ENCODE data around the gene MEG3.

The MEG3 gene

DNA sequence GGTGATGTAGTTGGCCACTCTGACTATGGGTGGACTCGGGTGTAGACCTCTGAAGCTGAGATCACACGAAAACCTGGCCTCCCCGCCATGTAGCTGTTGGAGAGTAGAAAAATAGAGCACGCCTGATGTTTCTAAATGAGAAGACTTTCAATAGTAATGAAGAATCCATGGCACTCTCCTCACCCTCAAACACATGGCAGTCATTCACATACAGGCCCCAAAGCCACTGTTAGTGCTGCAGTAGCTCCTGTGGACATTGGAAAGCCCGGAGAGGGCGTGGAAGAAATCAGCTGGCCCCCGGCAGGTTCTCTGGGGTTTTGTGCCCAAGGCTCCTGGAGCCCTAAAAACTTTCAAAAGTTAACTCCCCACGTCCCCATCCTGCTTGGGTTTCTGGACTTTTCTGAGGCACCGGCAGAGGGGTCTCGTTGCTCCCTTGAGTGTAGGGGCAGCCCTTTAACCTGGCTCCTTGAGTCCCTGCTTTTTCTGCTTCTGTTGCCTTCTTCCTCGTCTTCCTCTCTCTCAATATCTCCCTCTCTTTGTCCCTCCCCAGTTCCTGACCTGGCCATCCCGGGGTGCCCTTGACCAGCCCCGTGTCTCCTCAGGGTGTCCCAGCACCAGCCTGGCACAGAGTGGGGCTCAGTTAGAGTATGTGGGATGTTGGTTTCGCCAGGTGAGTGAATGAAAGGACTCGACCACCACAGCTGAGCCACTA, 8.3 kb downstream of the MEG3 start:
- no peak overlapping the region for H3K4me3 ChIP-seq (ENCODE audit: low read length)
- TF ChIP-seq, protein P1, sequence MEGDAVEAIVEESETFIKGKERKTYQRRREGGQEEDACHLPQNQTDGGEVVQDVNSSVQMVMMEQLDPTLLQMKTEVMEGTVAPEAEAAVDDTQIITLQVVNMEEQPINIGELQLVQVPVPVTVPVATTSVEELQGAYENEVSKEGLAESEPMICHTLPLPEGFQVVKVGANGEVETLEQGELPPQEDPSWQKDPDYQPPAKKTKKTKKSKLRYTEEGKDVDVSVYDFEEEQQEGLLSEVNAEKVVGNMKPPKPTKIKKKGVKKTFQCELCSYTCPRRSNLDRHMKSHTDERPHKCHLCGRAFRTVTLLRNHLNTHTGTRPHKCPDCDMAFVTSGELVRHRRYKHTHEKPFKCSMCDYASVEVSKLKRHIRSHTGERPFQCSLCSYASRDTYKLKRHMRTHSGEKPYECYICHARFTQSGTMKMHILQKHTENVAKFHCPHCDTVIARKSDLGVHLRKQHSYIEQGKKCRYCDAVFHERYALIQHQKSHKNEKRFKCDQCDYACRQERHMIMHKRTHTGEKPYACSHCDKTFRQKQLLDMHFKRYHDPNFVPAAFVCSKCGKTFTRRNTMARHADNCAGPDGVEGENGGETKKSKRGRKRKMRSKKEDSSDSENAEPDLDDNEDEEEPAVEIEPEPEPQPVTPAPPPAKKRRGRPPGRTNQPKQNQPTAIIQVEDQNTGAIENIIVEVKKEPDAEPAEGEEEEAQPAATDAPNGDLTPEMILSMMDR (conservative IDR thresholded peaks at IDR 0.05; ENCODE audit: low read depth, low read length), result no peak
- no peak for DNase-seq (ENCODE audit: low read depth)

DNA sequence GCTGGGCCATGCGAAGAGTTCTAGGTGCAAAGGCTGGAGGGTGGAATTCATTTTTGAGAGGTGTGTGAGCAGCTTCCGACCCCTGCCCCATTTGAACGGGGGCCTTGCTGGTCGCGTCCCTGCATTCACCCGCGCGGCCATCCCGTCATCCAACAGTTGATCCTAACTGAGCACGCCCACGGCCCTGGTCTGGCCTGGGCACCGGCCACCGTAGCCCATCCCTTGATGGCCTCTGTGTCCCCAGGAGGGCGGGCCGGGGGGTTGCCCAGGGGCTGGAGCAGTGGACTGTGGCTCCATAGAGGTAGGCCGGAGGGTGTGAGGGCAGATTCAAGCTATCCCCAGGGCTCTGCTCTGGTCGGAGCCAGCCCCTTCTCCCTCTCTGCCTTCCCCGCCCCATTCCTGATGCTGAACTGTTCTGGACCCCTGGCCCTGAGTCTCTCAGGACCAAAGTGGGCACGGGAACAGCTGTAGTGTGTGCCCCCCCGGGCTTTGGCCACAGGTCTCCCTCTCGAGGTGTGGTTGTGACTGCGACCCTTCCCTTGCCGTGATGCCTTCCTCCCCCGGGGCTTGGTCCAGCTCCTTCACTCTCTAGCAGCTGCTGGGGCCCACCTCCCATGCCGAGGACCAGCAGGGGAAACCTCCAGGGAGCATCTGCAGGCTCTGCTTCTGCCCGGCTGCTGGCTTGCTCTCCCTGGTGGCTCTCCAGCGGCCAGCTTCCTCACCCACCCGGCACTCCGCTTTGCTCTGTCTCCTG, 9.1 kb downstream of the MEG3 start:
- TF ChIP-seq, protein P1 (conservative IDR thresholded peaks at IDR 0.05; ENCODE audit: low read depth, low read length), result no peak
- no peak for DNase-seq (ENCODE audit: low read depth)
- H3K4me3 ChIP-seq (ENCODE audit: low read length), result no peak overlapping the region

DNA sequence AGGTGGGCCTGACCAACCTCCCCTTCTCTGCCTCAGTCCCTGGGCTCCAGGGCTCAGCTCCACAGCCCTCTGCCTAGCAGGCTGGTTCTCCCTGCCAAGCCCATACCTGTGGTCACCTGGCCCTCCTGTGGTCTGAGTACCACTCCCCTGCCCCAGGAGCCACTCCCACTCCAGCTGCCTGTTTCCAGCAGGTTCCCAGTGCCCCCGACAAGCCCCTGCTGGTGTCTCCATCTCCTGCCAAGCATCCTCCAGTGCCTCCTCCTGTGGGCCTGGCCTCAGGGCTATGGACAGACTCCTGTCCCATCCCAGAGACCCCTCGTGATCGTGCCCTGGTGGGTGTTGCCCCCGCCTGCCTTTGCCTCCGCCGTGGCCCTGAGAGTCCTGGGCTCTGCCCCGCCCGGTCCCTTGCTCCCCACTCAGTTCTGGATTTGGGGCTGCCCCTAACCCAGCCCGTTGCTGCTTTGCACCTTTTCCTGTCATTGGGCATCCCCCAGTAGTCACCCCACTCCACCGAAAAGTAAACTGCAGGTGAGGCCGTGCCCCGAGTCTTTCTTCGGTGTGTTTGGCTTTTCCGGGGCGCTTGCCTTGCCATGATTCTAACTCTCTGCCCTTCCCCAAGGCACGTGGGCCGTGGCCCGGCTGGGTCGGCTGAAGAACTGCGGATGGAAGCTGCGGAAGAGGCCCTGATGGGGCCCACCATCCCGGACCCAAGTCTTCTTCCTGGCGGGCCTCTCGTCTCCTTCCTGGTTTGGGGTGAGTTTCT, 9.8 kb downstream of the MEG3 start:
- H3K4me3 ChIP-seq (ENCODE audit: low read length), result no peak overlapping the region
- TF ChIP-seq, protein P1 (conservative IDR thresholded peaks at IDR 0.05; ENCODE audit: low read depth, low read length), result no peak
- no peak for DNase-seq (ENCODE audit: low read depth)

DNA sequence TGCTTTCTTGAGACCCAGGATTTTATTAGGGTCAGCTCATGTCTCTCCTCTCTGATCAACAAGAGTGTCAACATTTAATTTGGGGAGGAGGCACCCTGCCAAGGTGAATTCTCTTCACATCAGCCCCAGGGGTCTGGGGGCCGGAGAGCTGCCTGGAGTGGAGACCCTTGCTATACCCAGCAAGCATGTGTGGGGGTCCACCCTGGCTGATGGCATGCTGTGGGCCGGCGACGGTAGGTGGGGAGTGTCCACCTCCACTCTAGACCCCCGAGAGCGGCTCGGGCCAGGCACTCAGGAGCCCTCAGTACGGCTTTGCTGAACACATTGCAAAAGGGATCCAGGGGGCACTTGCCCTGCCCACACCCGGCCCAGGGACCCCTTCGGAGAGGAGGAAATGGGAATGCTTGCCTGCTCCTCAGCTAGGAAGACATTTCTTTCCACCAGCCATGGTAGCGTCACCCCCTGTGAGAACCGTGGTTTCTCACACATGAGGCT, 10.4 kb downstream of the MEG3 start:
- TF ChIP-seq, protein P1 (conservative IDR thresholded peaks at IDR 0.05; ENCODE audit: low read depth, low read length), result no peak
- no peak overlapping the region for H3K4me3 ChIP-seq (ENCODE audit: low read length)

DNA sequence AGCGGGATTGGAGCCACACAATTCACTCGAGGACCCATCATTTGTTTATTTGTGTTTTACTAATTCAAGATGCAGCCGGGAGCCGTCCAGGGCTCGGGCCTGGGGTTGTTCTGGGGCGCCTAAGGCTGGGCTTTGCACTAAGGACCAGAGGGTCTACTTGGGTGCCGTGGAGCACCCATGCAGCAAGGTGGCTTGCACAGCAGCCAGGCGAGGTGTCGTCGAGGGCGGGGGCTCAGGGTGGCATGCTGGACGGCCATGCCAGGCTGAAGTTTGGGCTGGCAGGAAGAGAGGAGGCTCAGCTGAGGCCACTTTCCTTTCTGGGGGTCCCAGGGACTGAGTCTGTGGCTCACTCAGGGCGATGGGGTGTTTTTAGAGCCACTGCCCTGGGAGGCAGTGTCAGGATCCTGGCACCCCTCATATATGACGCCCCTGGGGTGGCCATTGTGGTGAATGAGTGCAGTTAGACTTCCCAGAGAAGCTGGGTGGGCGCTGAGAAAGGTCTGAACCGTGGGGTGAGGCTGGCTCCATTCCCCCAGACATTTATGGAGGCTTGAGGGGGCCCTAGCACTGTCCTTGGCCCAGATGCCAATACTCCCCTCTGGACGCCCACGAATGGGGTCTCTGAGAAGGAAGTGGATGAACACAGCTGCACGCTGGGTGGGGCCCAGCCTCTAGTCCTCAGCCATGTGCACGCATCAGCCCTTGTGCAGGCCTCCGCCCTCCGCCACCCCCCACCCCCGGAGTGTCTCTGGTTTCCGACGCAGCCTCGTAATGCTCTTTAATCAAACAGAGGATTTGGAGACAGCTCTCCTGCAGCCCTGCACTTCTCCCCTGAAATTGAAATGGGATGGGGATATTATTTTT, 11.3 kb downstream of the MEG3 start:
- TF ChIP-seq, protein P1 (conservative IDR thresholded peaks at IDR 0.05; ENCODE audit: low read depth, low read length), result no peak
- DNase-seq (ENCODE audit: low read depth), result no peak
- H3K4me3 ChIP-seq (ENCODE audit: low read length), result no peak overlapping the region

More for the DNA sequence above, 10.4 kb downstream of the MEG3 start:
- no peak for DNase-seq (ENCODE audit: low read depth)

DNA sequence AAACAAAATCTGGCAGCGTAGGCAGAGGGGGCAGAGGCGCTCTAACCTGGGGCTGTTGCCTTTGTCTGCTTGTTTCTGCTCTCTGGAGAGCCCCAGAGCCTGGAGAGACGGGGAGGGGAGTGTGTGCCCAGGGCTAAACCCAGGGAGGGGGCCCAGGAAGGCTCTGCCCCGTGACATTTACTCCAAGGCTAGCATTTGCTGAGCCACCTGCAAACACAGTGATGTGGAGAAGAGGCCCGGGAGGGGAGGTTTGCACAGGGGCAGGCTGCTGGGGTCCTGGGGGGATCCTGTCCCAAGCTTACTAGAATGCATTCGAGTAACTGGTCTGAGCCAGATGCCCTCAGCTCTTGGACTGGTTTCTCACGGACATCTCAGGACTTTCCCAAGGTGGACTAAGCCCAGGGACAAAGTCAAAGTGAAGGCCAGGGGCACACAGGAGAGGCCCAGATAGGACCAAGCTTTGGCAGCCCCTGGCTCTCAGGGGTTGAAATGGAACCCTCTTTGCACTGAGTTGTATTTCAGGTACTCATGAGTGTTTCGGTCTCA, 12.0 kb downstream of the MEG3 start:
- H3K4me3 ChIP-seq (ENCODE audit: low read length), result no peak overlapping the region
- TF ChIP-seq, protein P1 (conservative IDR thresholded peaks at IDR 0.05; ENCODE audit: low read depth, low read length), result no peak
- no peak for DNase-seq (ENCODE audit: low read depth)

Measured in retinal pigment epithelial cell (primary cell).